HepG2 (cell line): ENCODE data around the gene ADSS1. TPM values are rescaled to one million over a fixed set of nuclear protein-coding genes. Genes with fewer than 3 reads are reported as not detected.

Experiments used
- ATAC-seq: fragments of 200-7000 bp; cut with Tn5 transposase; 3 replicates; pipeline ENCODE4 v1.9.1; 2020; ENCODE audit warnings: mild to moderate bottlenecking, moderate library complexity
- BruUV-seq: library from RNA; stranded (reverse); fragments of 400-500 nt; replicated peaks from 2 replicates; lab custom pipeline; 2021; lab: Mats Ljungman, UMichigan
- CTCF ChIA-PET: fragments of 300-600 bp; formaldehyde crosslinking; extraction: SDS; loops from one replicate; lab custom pipeline; 2021; ENCODE audit warnings: low total read pairs, inconsistent platforms, low intra/inter-chr PET ratio; lab: Yijun Ruan, JAX
- POLR2A ChIA-PET: fragments of 350-600 bp; sonication (Branson Sonifier 250); formaldehyde crosslinking; loops from one replicate; lab custom pipeline; 2020; ENCODE audit warnings: antibody characterized with exemption, inconsistent platforms; lab: Yijun Ruan, JAX
- DNase-seq: peaks from one replicate; pipeline ENCODE4 v3.0.0-alpha.2; 2015; ENCODE audit warnings: low spot score
- FAIRE-seq: peaks from 3 replicates; lab custom pipeline; 2011; peaks lifted over from hg19 to GRCh38; lab: Jason Lieb, UNC
- H2AFZ ChIP-seq: one replicate; pipeline ENCODE4 v1.6.1; 2011; ENCODE audit warnings: low read length, inconsistent platforms
- H3K27ac ChIP-seq: fragments of 300-600 bp; 3 replicates; pipeline ENCODE4 v1.8.0; 2011; ENCODE audit warnings: mixed run types, mild to moderate bottlenecking, mixed read lengths, low read length, inconsistent platforms; ENCODE audit not compliant: insufficient read depth; ENCODE audit errors: extremely low read length
- H3K27me3 ChIP-seq, 2 experiments: fragments of 200-600 bp in 1 of 2; 2 replicates in 1 of 2; 3 replicates in 1 of 2; pipeline versions ENCODE4 v1.6.0 to v1.8.0; 2011; ENCODE audit warnings: low read length in 2 of 2, mild to moderate bottlenecking in 2 of 2, moderate library complexity in 2 of 2, inconsistent platforms in 1 of 2; ENCODE audit not compliant: insufficient read depth in 2 of 2, control insufficient read depth in 1 of 2
- H3K36me3 ChIP-seq, 2 experiments: fragments of 200-600 bp in 1 of 2; replicated peaks in 1 of 2; 2 replicates in 1 of 2; 3 replicates in 1 of 2; pipeline versions ENCODE4 v1.5.1 to v1.8.0; 2011; ENCODE audit warnings: low read length in 2 of 2, inconsistent platforms in 1 of 2; ENCODE audit not compliant: insufficient read depth in 2 of 2, control insufficient read depth in 1 of 2
- H3K4me1 ChIP-seq: 2 replicates; pipeline ENCODE4 v1.5.1; 2012; ENCODE audit warnings: low read length, inconsistent platforms; ENCODE audit not compliant: insufficient read depth
- H3K4me2 ChIP-seq: 2 replicates; pipeline ENCODE4 v1.6.0; 2011; ENCODE audit warnings: low read depth, low read length, inconsistent platforms
- H3K4me3 ChIP-seq, 3 experiments: fragments of 200-600 bp in 1 of 3; sonication (generic), shearing (Covaris generic) in 1 of 3; replicated peaks in 1 of 3; 2 replicates each; pipeline ENCODE4 v1.5.1; 2011 to 2016; ENCODE audit warnings: low read length in 3 of 3, inconsistent platforms in 2 of 3, low read depth in 2 of 3, mild to moderate bottlenecking in 2 of 3, control low read depth in 1 of 3, mixed read lengths in 1 of 3; ENCODE audit not compliant: insufficient read depth in 1 of 3
- H3K79me2 ChIP-seq: one replicate; pipeline ENCODE4 v1.6.1; 2011; ENCODE audit warnings: low read length, inconsistent platforms; ENCODE audit not compliant: insufficient read depth
- H3K9ac ChIP-seq: 2 replicates; pipeline ENCODE4 v1.6.0; 2011; ENCODE audit warnings: mild to moderate bottlenecking, low read depth, low read length, inconsistent platforms; ENCODE audit not compliant: insufficient read depth
- H3K9me3 ChIP-seq: 2 replicates; pipeline ENCODE4 v1.5.1; 2012; ENCODE audit warnings: mild to moderate bottlenecking, low read length
- H4K20me1 ChIP-seq: 2 replicates; pipeline ENCODE4 v1.6.0; 2011; ENCODE audit warnings: inconsistent platforms, mild to moderate bottlenecking, low read length, moderate library complexity; ENCODE audit not compliant: insufficient read depth
- ETV5 ChIP-seq: IDR thresholded peaks from 2 replicates; pipeline ENCODE4 v1.6.1; 2018; ENCODE audit warnings: missing biosample characterization, missing genetic modification reagents, inconsistent platforms, borderline replicate concordance
- GABPA ChIP-seq, 2 experiments: IDR thresholded peaks; 2 replicates each; pipeline ENCODE4 v1.6.1; 2011 to 2016; ENCODE audit warnings: low read depth in 2 of 2, low read length in 1 of 2, missing biosample characterization in 1 of 2, missing genetic modification characterization in 1 of 2
- HNRNPL ChIP-seq: fragments of 200-400 bp; formaldehyde crosslinking; IDR thresholded peaks from 2 replicates; pipeline ENCODE4 v1.6.1; 2017; ENCODE audit warnings: mild to moderate bottlenecking, low read depth, low read length
- KDM3A ChIP-seq: IDR thresholded peaks from 2 replicates; pipeline ENCODE4 v1.6.1; 2018; ENCODE audit warnings: low read depth, missing compliant biosample characterization
- NONO ChIP-seq, 2 experiments: fragments of 450-650 bp in 1 of 2; sonication (generic) in 1 of 2; formaldehyde crosslinking in 1 of 2; IDR thresholded peaks in 1 of 2; conservative IDR thresholded peaks in 1 of 2; 2 replicates each; pipeline versions ENCODE4 v1.6.1 to v1.8.0; 2017 to 2022; ENCODE audit warnings: mild to moderate bottlenecking in 1 of 2, missing genetic modification reagents in 1 of 2, moderate library complexity in 1 of 2
- PRDM10 ChIP-seq: sonication (generic); formaldehyde crosslinking; IDR thresholded peaks from 2 replicates; pipeline ENCODE4 v1.4.0; 2020; ENCODE audit warnings: low read depth, missing genetic modification reagents
- RARA ChIP-seq: IDR thresholded peaks from 2 replicates; pipeline ENCODE4 v1.6.1; 2016; ENCODE audit warnings: missing genetic modification reagents, missing compliant biosample characterization
- ZNF672 ChIP-seq: sonication (generic); formaldehyde crosslinking; IDR thresholded peaks from 2 replicates; pipeline ENCODE4 v1.8.1; 2022; ENCODE audit warnings: missing genetic modification reagents
- ZNF687 ChIP-seq: sonication (generic); formaldehyde crosslinking; IDR thresholded peaks from 2 replicates; pipeline ENCODE4 v1.5.1; 2020; ENCODE audit warnings: mild to moderate bottlenecking, missing genetic modification reagents, moderate library complexity
- ZNF724P ChIP-seq: sonication (generic); formaldehyde crosslinking; IDR thresholded peaks from 2 replicates; pipeline ENCODE4 v1.8.0; 2022; ENCODE audit warnings: missing genetic modification reagents, borderline replicate concordance
- ZNF850 ChIP-seq: sonication (generic); formaldehyde crosslinking; conservative IDR thresholded peaks from 2 replicates; pipeline ENCODE4 v1.9.0; 2021; ENCODE audit warnings: mild to moderate bottlenecking, missing genetic modification reagents
- WGBS: methylation state at CpG from one replicate; pipeline ENCODE4 v1.1.6; 2017; ENCODE audit warnings: low lambda C conversion rate; 5-methylcytosine and 5-hydroxymethylcytosine counted together
- in situ Hi-C: cut with HindIII; loops from 2 replicates; pipeline ENCODE4 v1.10.0; 2017; ENCODE audit warnings: low pct_unique_long_range_greater_than_20kb; ENCODE audit not compliant: extremely low pct_ligation_motif_present
- intact Hi-C: fragments of 100-400 bp; cut with micrococcal nuclease; formaldehyde crosslinking; loops from one replicate; pipeline ENCODE4 v1.10.0; 2022; ENCODE audit not compliant: unreplicated experiment
- polyA plus RNA-seq, 8 experiments: library from polyadenylated mRNA; depleted of rRNA in 3 of 8; stranded (reverse) in 7 of 8; unstranded in 1 of 8; fragments of >200 nt; fragmentation: Illumina TruSeq in 4 of 8; extraction: Trizol in 4 of 8; gene quantifications; 2 replicates each; pipeline versions ENCODE4 v1.2.1 to v1.2.3, GENCODE V29; 2011 to 2016; ENCODE audit warnings: low read depth in 4 of 8, missing spikeins in 1 of 8, mixed read lengths in 1 of 8; ENCODE audit not compliant: insufficient read depth in 1 of 8
- total RNA-seq, 5 experiments: library from RNA; depleted of rRNA; stranded (reverse); fragments of >200 nt; fragmentation: Illumina TruSeq; extraction: Trizol; gene quantifications; 2 replicates each; pipeline ENCODE4 v1.2.3, GENCODE V29; 2016; ENCODE audit warnings: low read depth in 1 of 5

Gene ADSS1
- total and polyA plus RNA-seq, 2 of the 13 experiments (the other 11 are each of a cell fraction or from before 2014, with no cell fraction given), result 1.0 to 36.7 TPM

GRCh38 chr14:104680806-104681688 lies 43.0 kb upstream of the ADSS1 start (continued):
- no peak for TF ChIP-seq PRDM10 (CRISPR knock-in tag)
- TF ChIP-seq NONO (IDR thresholded peaks at IDR 0.05), result no peak
- peak; percentile 62; the same call in 1 of the 2 replicates for TF ChIP-seq NONO (CRISPR knock-in tag; conservative IDR thresholded peaks at IDR 0.05)
- 0 out of 2 replicates have a peak, but pooled peaks have one; percentile 21 for TF ChIP-seq KDM3A
- no peak for TF ChIP-seq ZNF724P (CRISPR knock-in tag)
- no peak for TF ChIP-seq ZNF850 (CRISPR knock-in tag)

GRCh38 chr14:104681689-104682074 lies 42.3 kb upstream of the ADSS1 start:
- peaks cover 92% of the 10 kb centered on the region for H3K4me1 ChIP-seq
- ChIA-PET CTCF (interaction anchor here (1.3 to 1.5 kb wide), 2 partner anchors 27 to 32 kb away, joined by 3 to 9 read pairs; no protein-coding TSS in a partner anchor), POLR2A (interaction anchor here (0.9 to 7.6 kb wide), 9 partner anchors 8 to 85 kb away, joined by 3 to 179 read pairs (median 4); partner anchors contain the start of genes INF2 and SIVA1)
- BruUV-seq, result no TSS peak
- no peaks in the 10 kb centered on the region for H3K9me3 ChIP-seq
- no peaks in the 10 kb centered on the region for H3K27me3 ChIP-seq
- DNase-seq, result peak; percentile 46
- H3K36me3 ChIP-seq, result no peaks in the 10 kb centered on the region
- H3K9ac ChIP-seq, result peak overlapping the region; percentile 51
- in situ Hi-C loops, result no loop called here
- H3K4me2 ChIP-seq, result peak overlapping the region; percentile 88
- intact Hi-C loops, result no loop called here
- H4K20me1 ChIP-seq, result no peaks in the 10 kb centered on the region
- H3K79me2 ChIP-seq, result no peaks in the 10 kb centered on the region
- ATAC-seq, result peak; percentile 33
- 6% methylated on average over 9 of the region's 11 CpGs for WGBS
- H3K27ac ChIP-seq, result peak overlapping the region; percentile 56
- H3K4me3 ChIP-seq, result peak overlapping the region; percentile 49 to 61 (median 50); a peak in 5 of 6 replicates
- no peak overlapping the region for H2AFZ ChIP-seq
- FAIRE-seq, result no peak
- TF ChIP-seq RARA (CRISPR knock-in tag) (0 out of 2 replicates have a peak, but pooled peaks have one; percentile 22), GABPA (IDR thresholded peaks at IDR 0.05; ENCODE audit: low read depth, low read length) (0 out of 2 replicates have a peak, but pooled peaks have one; percentile 8), GABPA (CRISPR knock-in tag; IDR thresholded peaks at IDR 0.05; ENCODE audit: low read depth) (peak; percentile 50), ZNF687 (CRISPR knock-in tag) (0 out of 2 replicates have a peak, but pooled peaks have one; percentile 1), ZNF672 (CRISPR knock-in tag) (no peak), ETV5 (peak; percentile 86), HNRNPL (no peak)
